ENCODE data around the gene PLPP4.

DNA sequence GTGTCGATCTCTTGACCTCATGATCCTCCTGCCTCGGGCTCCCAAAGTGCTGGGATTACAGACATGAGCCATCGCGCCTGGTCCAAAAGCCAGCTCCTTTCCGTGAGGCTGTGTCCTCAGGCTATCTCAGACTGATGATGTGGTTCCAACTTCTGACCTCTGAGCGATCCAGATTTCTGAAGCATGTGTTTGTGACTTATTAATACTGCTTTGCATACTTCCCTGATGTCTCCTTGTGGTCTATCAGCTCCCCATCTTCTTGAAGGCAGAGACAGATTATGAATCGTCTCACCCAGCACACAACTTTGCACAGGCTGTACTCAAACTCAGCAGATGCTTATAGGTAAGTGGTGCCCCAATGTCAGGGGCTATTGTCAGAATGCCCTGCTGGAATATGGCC is 2.0 kb upstream of the PLPP4 start:
- TF ChIP-seq EZH2 (IDR thresholded peaks at IDR 0.05; ENCODE audit: insufficient read depth, poor library complexity, severe bottlenecking) (no peak), EZH2phosphoT487 (IDR thresholded peaks at IDR 0.05; ENCODE audit: insufficient read depth, low read depth) (no peak)

All from GM23248 (cell line).